GM19463 (cell line): ENCODE measurements around the gene FBLN1.
"Not testable (repeated sequence)": the region's sequence is repeated elsewhere in the genome, so short reads cannot be mapped to it uniquely, and the experiment has no call there.

Experiments
- ATAC-seq: cut with Tn5 transposase; IDR thresholded peaks from one replicate; pipeline ENCODE4 v1.9.1; 2021; ENCODE audit warnings: mild to moderate bottlenecking, moderate library complexity; ENCODE audit not compliant: unreplicated experiment

The FBLN1 gene

GRCh38 chr22:45475851-45476514 lies 26.7 kb upstream of the FBLN1 start:
- ATAC-seq: no peak

- no peak for ATAC-seq
Observed at GRCh38 chr22:45476814-45477213, 25.9 kb upstream of the FBLN1 start.

GRCh38 chr22:45477366-45478107 lies 25.1 kb upstream of the FBLN1 start:
- ATAC-seq: no peak

- no peak for ATAC-seq
Observed at GRCh38 chr22:45478108-45478771, 24.4 kb upstream of the FBLN1 start.

- ATAC-seq: no peak
Observed at GRCh38 chr22:45480717-45481116, 22.0 kb upstream of the FBLN1 start.

- no peak for ATAC-seq
Observed at GRCh38 chr22:45481661-45482060, 21.0 kb upstream of the FBLN1 start.

GRCh38 chr22:45482169-45482568 lies 20.5 kb upstream of the FBLN1 start:
- ATAC-seq: no peak

- ATAC-seq: no peak
Observed at GRCh38 chr22:45483319-45483718, 19.4 kb upstream of the FBLN1 start.

- ATAC-seq: no peak
Observed at GRCh38 chr22:45483918-45484499, 18.7 kb upstream of the FBLN1 start.

- ATAC-seq: no peak
Observed at GRCh38 chr22:45484742-45485141, 17.9 kb upstream of the FBLN1 start.

- ATAC-seq: no peak
Observed at GRCh38 chr22:45485261-45485660, 17.4 kb upstream of the FBLN1 start.

- ATAC-seq: no peak
Observed at GRCh38 chr22:45488764-45489370, 13.8 kb upstream of the FBLN1 start.

GRCh38 chr22:45490836-45491235 lies 11.8 kb upstream of the FBLN1 start:
- no peak for ATAC-seq

- ATAC-seq: no peak
Observed at GRCh38 chr22:45491841-45492240, 10.8 kb upstream of the FBLN1 start.

GRCh38 chr22:45493286-45493771 lies 9.4 kb upstream of the FBLN1 start:
- ATAC-seq: no peak

- not testable (repeated sequence) for ATAC-seq
Observed at GRCh38 chr22:45494306-45494705, 8.4 kb upstream of the FBLN1 start.

- ATAC-seq: not testable (repeated sequence)
Observed at GRCh38 chr22:45495616-45496015, 7.1 kb upstream of the FBLN1 start.

GRCh38 chr22:45496451-45496941 lies 6.2 kb upstream of the FBLN1 start:
- no peak for ATAC-seq

GRCh38 chr22:45497351-45498145 lies 5.1 kb upstream of the FBLN1 start:
- ATAC-seq: no peak

- no peak for ATAC-seq
Observed at GRCh38 chr22:45499746-45500145, 2.9 kb upstream of the FBLN1 start.
